ENCODE measurements around the gene MLEC. TPM values are rescaled to one million over a fixed set of nuclear protein-coding genes. Genes with fewer than 3 reads are reported as not detected.
"Not testable (repeated sequence)": the region's sequence is repeated elsewhere in the genome, so short reads cannot be mapped to it uniquely, and the experiment has no call there.

The MLEC gene
- polyA plus RNA-seq, 4 donors = 148 to 173 (median 163) TPM

DNA sequence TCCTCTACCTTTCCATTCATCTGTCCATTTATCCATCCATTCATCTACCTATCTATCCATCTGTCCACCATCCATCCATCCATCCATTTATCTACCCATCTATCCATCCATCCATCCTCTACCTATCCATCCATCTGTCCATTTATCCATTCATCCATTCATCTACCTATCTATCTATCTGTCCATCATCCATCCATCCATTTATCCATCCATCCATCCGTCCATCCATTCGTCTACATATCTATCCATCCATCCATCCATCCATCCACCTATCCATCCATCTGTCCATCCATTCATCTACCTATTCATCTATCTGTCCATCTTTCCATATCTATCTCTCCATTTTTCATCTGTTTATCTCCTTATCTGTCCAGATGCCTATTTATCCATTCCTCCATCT, 25.5 kb upstream of the MLEC start:
- DNase-seq (ENCODE audit: low read depth in 4 of 4, low spot score in 3 of 4) = no peak

DNA sequence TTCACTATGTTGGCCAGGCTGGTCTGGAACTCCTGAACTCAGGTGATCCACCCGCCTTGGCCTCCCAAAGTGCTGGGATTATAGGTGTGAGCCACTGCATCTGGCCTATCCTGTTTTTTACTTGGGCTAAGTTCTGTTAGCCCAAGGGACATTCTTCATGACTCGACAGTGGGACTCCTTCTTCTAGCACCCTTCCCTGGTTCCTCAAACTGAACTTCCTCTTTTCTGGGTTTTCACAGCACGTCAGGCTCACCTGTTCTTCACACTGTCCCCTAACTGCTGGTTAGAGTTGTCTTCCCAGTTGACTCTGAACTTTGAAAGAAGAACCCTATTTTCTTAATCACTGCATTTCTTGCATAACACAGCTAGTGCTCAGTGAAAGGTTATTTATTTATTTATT, 24.1 kb upstream of the MLEC start:
- DNase-seq (ENCODE audit: low read depth in 4 of 4, low spot score in 3 of 4) = no peak

DNA sequence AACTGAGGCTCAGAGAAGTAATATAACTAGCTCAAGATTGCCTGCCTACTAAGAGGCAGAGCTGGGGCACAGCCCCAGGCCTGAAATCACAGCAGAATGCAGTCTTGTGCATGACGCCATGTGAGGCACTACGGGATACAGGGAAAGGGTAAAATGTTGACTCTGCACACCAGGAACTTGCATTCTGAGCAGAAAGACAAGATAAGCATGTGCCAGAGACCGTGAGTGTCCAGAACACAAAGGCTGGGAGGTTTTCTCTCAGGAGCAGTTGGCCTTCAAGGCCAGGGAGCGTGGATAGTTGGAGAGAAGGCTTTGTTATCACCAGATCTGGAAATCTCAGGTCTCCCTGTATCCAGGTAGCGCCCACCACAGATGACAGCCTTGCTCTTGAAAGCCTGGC, 23.2 kb upstream of the MLEC start:
- no peak for DNase-seq (ENCODE audit: low read depth in 4 of 4, low spot score in 3 of 4)

DNA sequence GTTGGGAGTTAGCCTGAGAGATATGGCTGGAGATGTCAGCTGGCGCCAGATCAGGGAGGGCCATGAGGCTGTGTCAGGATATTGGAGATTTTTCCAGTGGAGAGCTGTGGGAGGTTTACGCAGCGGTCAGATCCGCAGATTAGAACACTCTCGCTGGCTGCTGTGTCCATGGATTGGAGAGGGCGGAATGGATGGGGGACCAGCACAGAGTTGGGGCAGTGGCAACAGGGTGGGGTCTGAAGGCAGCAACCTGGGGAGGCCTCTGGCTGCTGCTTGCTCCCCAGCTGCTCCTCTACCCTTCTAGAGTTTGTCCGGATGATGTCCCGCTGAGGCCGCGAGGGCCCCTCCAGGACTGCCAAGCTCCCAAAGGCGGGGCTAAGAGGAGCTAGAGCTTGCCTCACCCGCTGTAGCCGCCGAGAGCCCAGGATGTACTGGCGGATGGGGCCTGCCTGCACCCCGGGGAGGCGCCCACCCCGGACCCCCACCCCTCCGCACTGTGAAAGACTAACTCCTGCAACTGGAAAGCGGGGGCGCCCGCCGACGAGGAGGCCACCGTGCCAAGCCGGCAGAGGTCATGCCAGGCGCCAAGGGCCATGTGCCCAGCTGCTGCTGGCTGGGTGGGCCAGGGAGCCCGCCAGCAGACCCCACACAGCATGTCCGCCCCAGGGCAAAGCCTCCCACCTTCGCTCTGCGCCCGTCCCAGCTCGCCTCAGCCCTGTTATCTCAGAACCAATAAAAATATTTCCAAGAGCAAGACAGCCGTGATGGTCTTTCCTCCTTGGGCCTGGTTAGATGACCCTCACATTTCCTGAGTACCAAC, 20.2 kb upstream of the MLEC start:
- no peak for DNase-seq (ENCODE audit: low read depth in 4 of 4, low spot score in 3 of 4)

DNA sequence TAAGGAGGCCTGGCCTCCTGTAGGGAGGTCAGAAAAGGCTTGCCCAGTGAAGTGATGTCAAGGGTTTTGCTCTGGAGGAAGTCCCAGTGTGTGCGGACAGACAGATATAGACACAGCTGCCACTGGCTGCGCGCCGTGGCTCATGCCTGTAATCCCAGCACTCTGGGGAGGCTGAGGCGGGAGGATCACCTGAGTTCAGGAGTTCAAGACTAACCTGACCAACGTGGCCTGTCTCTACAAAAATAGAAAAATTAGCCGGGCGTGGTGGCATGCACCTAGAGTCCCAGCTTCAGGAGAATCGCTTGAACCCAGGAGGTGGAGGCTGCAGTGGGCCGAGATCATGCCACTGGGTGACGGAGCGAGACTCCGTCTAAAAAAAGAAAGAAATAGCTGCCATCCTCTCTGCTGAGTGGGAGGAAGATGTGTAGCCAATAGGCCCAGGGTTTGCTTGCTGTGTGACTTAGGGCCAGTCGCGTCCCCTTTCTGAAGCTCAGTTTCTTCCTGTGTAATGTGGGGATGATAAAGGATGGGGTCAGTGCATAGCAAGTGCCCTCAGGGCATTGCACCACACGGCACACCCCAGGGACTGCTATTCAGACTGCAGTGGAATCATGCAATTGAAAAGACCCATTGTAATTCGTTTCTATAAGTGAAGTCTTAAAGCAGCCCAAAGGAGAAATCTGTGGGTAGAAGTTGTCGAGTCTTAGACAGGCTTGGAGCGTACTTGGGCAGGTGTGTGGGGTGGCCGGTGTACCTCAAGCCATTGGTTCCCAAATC, 18.7 kb upstream of the MLEC start:
- no peak for DNase-seq (ENCODE audit: low read depth in 4 of 4, low spot score in 3 of 4)

DNA sequence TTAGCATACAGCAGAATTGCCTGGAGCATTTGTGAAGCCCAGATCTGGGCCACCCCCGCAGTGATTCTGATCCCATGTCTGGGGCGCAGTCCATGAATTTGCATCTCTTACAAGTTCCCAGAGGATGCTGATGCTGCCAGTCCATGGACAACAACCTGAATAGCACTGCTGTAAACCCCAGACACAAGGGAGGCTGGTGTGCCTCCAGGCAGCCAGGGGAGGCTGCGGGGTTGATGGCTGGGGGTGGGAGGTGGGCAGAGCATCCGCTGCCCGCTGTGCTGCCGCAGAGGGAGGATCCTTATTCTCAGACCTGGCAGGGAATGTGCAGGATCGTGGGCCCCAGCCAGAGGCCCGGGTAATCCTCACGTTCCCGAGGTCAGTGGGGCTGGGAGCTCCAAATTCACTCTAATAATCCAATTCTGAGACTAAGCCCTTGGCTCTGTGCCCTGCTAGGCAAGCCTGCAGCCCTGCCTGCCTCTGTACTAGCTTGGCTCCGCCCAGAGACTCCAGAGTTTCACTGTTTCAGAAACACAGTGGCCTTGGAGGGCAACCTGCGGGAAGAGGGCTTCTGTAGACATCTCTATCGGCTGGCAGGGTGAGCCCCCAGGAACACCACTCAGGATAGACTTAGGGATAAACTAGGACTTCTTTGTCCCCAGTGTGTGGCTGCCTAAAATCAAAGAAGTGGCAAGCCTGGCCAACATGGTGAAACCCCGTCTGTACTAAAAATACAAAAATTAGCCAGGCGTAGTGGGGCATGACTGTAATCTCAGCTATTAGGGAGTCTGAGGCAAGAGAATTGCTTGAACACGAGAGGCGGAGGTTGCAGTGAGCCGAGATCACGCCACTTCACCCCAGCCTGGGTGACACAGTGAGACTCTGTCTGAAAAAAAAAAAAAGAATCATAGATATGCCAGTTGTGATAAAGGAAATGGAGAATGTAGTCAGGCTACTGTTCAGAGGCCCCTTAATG, 17.8 kb upstream of the MLEC start:
- no peak for DNase-seq (ENCODE audit: low read depth in 4 of 4, low spot score in 3 of 4)

DNA sequence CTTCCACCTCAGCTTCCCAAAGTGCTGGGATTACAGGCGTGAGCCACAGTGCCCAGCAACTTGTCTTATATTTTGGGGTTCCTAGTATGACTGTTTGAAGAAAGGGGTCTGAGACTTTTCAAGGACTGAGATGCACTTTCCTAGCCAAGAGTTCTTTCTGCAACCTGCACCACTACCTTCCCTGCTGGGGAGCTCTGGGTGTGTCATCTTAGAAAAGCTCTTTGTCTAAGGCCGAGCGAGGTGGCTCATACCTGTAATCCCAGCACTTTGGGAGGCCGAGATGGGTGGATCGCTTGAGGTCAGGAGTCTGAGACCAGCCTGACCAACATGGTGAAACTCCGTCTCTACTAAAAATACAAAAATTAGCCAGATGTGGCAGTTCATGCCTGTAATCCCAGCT, 16.7 kb upstream of the MLEC start:
- not testable (repeated sequence) for DNase-seq (ENCODE audit: low read depth in 4 of 4, low spot score in 3 of 4)

DNA sequence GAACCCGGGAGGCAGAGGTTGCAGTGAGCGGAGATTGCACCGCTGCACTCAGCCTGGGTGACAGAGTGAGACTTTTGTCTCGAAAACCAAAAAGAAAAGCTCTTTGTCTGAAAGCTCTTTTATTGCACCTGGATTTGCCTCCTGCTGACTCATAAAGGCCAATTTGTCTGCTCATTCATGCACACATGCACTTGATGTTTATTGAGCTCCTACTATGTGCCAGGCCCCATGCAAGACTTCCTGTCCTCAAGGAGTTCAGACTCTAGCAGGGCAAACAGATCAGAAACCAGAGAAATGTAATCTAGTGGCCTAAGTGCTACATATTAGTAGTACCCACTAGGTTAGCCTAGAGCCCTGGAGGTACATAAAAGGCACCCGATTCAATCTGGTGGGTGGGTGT, 16.3 kb upstream of the MLEC start:
- no peak for DNase-seq (ENCODE audit: low read depth in 4 of 4, low spot score in 3 of 4)

DNA sequence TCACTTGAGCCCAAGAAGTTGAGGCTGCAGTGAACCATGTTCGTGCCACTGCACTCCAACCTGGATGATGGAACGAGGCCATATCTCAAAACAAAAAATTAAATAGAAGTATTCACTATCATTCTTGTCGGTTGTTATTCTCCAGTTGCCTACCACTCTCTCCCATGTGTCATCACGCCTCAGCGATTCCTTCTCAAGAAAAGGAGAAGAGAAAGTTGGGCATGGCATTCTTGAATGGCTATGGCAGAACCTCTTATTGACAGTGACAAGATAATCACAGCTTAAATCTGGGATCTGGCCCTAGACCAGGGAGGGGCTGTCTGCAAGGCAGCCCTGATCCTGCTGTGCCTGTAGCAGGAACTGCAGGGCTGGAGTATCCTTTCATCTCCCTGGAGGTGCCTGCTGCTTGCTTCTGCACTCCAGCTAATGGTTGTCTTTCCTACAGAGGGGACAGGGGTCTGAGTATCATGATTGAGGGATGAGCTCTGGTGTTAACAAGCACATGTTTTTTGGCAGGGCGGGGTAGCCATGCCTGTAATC, 12.8 kb upstream of the MLEC start:
- DNase-seq (ENCODE audit: low read depth in 4 of 4, low spot score in 3 of 4) = no peak

DNA sequence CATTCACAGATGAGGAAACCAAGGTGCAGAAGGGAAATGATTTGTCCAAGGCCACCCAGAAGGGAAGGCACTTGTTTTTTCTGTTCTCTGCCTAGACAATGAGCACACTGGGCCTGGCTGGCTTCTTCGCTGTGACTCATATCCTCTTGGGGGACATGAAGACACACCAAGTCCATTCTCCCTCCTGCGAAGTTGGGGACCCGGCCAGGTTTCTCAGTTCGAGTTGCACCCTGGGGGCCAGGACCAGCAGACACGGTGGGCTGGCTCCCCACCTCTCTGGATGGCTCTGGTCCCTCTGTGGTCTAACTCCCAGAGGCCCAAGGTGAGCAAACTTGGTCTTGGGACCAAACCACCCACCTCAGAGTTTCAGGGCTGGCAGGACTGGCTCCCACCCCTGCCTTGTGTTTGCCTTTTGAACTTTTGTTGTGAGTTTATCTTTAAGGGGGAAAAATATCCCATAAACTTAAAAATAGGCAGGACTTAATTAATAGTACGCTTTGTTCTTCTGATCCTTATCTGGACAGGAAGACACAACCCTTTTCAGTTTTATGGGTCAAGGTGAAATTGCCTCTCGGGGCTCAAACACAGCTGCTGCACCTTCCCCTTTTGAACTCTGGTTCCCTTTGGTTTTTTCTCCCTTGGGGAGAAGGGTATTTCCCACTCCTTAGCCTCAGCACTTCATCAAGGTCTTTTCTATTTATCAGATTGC, 9.0 kb upstream of the MLEC start:
- DNase-seq (ENCODE audit: low read depth in 4 of 4, low spot score in 3 of 4) = no peak

DNA sequence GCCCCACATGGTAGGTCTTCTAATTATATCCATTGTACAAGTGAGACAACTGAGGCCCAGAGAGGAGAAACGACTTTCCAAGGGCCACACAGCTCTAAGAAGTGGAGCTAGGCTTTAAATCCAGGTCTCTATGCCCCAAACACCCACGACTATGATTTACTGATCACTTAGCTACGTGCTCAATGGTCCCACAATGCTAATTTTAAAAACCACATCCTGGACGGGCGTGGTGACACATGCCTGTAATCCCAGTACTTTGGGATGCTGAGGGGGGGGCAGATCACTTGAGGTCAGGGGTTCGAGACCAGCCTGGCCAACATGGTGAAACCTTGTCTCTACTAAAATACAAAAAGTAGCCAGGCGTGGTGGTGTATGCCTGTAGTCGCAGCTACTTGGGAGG, 8.4 kb upstream of the MLEC start:
- DNase-seq (ENCODE audit: low read depth in 4 of 4, low spot score in 3 of 4) = no peak

DNA sequence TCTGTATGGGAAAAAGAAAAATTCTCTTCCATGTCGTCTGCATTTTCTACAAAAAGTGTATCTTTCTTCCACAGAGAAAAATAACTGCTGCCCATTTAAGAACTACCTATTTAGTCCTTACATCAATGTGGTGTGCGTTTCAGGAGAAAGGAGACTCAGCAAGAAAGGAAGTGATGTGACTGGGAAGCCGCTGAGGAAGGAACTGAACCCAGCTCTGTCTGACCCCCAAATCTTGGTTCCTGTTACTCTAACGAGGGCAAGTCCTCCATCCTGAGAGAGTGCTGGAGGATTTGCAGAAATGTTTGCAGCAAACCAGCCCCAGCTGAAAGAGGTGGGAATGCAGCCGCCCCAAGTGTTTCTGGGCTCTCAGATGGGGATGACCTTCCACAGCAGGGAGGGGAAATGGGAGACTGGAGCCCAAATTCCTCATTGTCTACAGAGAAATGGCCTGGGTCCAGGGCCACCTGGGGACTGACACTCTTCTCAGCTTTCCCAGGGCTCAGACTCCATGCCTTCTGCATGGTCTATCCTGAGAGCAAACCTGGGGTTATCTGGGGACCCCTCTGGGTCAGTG, 6.7 kb upstream of the MLEC start:
- no peak for DNase-seq (ENCODE audit: low read depth in 4 of 4, low spot score in 3 of 4)

DNA sequence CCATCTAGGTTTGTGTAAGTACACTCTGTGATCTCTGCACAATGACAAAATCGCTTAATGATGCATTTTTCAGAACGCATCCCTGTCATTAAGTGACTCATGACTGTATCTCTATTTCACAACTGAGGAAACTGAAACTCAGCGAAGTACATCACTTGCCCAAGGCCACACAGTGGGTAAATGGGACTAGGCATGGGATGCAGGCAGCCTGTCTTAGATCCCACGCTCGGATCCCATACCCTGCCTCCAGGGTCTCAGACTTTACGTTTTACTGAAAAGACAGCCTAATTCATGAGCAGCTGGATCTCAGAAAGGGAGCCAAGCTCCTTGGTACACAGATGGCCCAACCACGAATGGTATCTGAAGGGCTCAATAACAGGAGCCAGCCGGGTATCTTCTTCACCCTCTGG, 2.4 kb upstream of the MLEC start:
- DNase-seq (ENCODE audit: low read depth in 4 of 4, low spot score in 3 of 4) = no peak

DNA sequence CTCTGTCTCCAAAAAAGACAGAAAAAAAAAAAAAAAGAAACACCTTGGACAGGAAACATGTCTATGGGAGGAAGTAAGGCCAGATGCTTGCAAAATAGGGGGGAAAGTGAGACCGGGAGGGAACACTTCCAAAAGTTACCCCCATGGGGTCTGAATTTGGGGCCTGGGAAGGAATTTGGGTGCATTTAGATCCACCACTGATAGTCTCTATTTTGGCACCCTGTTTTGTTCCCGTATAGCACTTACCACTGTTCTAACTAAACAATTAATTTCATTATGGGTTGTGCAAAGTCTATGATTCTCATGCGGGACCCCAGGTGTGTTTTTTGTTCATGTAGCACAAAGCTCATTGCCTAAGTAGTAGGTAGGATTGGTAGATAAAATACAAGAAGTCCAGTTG, 1.4 kb upstream of the MLEC start:
- no peak for DNase-seq (ENCODE audit: low read depth in 4 of 4, low spot score in 3 of 4)

DNA sequence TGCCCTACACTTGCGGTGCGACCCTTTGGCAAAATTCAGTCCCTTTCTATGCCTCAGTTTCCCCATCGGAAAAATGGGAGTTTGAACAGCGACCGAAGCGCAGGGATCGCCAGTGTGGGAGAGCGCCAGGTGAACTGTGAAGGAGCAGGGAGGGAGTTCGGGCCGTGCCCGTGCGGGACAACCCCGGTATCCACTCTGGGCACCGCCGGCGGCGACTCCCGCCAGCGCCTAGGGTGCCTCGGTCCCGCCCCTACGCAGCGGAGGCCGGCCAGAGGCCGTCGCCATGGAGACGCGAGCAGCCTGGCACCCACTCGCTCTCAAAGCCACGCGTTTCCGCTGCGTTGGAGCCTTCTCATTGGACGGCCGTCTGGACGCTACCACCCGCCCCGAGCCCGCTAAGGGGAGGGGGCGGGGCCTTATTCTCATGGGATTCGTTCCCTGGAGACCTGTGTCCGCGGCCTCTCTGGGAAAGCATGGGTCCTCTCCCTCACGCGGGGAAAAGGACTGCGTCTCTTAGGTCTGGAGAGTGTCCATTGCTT, 729 bp upstream of the MLEC start:
- DNase-seq (ENCODE audit: low read depth in 4 of 4, low spot score in 3 of 4) = peak; percentile 93 to 95 (median 94)

DNA sequence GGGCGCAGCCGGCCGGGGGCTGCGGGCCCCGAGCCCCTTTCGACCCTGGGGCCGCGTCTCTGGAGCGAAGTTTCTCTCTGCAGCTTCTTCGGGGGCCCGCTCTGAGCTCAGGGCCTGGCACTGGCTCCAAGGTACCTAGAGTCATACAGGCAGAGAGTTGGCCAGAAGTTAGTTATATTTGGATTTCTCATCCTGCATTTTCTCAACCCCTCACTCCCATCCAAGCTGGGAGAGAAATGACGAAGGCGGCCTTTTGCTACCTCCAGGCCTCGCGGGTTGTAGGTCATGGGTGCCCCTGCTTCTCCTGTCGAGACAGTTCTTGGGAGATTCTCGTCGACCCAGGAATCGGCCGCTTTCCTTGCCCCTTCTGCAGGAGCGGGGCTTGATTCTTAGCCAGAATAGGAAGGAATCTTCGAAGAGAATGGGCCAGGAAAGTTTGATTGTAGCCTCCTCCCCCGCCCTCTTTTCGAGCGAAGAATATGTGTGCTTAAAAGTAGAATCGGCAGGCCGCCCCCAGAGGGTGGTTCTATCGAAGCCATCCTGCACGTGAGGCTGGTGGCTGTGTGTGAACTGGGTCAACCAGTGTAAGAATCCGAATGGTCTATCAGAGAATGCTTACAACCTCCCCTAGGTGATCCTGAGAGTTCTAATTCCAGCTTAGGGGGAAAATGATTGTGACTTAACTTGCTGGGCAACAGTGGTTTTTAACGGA, 785 bp downstream of the MLEC start:
- DNase-seq (ENCODE audit: low read depth in 4 of 4, low spot score in 3 of 4) = no peak

DNA sequence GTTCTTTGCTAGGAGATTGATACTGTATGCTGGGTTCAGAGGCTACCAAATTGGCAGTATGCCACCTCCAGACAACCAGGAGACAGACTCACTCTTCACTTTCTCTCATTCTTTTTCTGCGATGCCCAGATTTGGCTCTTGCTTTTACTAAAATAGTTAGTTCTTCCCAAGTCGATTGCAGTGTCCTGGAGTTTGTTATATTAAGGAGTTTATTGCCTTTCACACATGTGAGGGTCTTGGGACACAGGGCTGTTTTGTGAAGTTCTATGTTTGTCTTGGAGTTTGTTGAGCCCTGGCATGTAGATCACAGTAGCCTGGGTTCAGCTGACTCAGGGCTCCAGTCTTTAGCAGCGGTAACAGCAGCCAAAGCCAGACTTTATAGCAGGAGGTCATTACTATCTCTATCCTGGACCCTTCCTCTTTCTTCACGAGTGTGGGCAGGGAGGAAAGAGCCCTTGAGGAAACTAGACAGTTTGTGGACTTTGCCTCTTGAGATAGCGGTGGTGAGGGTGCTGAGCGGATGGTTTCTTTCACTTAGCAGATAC, 1.6 kb downstream of the MLEC start:
- no peak for DNase-seq (ENCODE audit: low read depth in 4 of 4, low spot score in 3 of 4)

DNA sequence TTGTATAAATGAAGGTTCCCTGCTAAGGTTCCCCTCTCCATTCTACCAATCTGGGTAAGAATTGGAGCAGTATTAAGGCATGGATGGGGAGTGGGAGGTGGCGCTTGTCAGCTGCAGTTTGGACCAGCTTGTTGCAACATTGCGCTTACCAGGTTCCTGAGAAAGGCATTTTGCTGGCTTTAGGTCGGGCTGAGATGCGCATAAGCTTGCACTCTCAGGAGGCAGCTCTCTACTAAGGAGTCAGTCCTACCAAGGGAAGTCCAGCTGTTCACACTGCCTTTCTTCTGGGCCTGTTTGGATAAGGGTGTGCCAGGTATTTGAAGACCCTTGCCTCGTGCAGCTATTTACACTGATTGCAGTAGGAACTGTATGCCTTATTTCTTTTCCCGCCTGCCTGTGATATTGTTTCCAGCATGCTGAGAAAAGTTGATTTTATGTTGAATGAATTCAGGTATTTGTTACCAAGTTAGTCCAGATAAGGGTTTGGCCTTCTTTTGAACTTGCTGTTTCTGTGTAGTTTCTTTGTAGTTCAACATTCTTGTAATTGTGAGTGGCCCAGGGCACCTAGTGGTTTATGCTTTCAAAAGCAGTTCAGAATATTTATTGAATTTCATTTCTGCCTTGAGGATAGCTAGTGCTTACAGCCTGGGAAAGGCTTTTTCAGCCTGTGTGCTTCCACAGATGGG, 2.6 kb downstream of the MLEC start:
- no peak for DNase-seq (ENCODE audit: low read depth in 4 of 4, low spot score in 3 of 4)
